Activated naive CD4-positive, alpha-beta T cell treated with anti-CD3 and anti-CD28 coated beads for 36 hours (primary cell): Measurements from ENCODE around the gene LYPD6B. TPM values are rescaled to one million over a fixed set of nuclear protein-coding genes. Genes with fewer than 3 reads are reported as not detected.

Source experiments
- CTCF ChIA-PET: fragments of 350-600 bp; sonication (Branson Sonifier 250); formaldehyde crosslinking; loops from one replicate; lab custom pipeline; 2021; ENCODE audit warnings: antibody characterized with exemption; lab: Charles Lee
- DNase-seq: peaks from one replicate; pipeline ENCODE4 v3.0.0-alpha.2; 2020
- H3K27ac Mint-ChIP-seq: one replicate; pipeline ENCODE4 v1.8.0; 2021; ENCODE audit warnings: mild to moderate bottlenecking, mixed read lengths
- H3K27me3 Mint-ChIP-seq: one replicate; pipeline ENCODE4 v1.8.0; 2021; ENCODE audit warnings: low read depth, mixed read lengths
- H3K36me3 Mint-ChIP-seq: one replicate; pipeline ENCODE4 v1.8.0; 2021; ENCODE audit warnings: low read depth, mixed read lengths
- H3K4me1 Mint-ChIP-seq: one replicate; pipeline ENCODE4 v1.8.0; 2021; ENCODE audit warnings: low read depth, mixed read lengths
- H3K4me3 Mint-ChIP-seq: one replicate; pipeline ENCODE4 v1.8.0; 2021; ENCODE audit warnings: mild to moderate bottlenecking, moderate library complexity, mixed read lengths
- H3K9me3 Mint-ChIP-seq: one replicate; pipeline ENCODE4 v1.8.0; 2021; ENCODE audit warnings: mixed read lengths
- intact Hi-C: fragments of 100-400 bp; cut with micrococcal nuclease; formaldehyde crosslinking; loops from one replicate; pipeline ENCODE4 v1.15.1; 2023
- total RNA-seq, 2 experiments: library from RNA; stranded (reverse); gene quantifications; one replicate each; pipeline ENCODE4 v1.2.3, GENCODE V29; 2021

The LYPD6B gene
- not detected for total RNA-seq

- no peak for DNase-seq
Measured at GRCh38 chr2:149038442-149039212, at the start of gene LYPD6B. TSS of gene LYPD6B (plus strand) at chr2:149038699. CDS start at chr2:149130949, 92,250 bp downstream.

GRCh38 chr2:148989882-148990493 lies 48.5 kb upstream of the LYPD6B start:
- no peak overlapping the region for H3K4me3 Mint-ChIP-seq

More at GRCh38 chr2:149038442-149039212, at the start of gene LYPD6B:
- no peaks in the 10 kb centered on the region for H3K36me3 Mint-ChIP-seq
- H3K9me3 Mint-ChIP-seq: no peaks in the 10 kb centered on the region
- no peak within 1 kb of the TSS for H3K4me3 Mint-ChIP-seq
- H3K4me1 Mint-ChIP-seq: no peaks in the 10 kb centered on the region
- intact Hi-C loops: no loop called here
- no peak within 1 kb of the TSS for H3K27ac Mint-ChIP-seq
- CTCF ChIA-PET: interaction anchor here (1.5 kb wide), 1 partner anchor 21 kb away, joined by 6 read pairs; no protein-coding TSS in a partner anchor
- peaks cover 47% of the 10 kb centered on the region for H3K27me3 Mint-ChIP-seq

GRCh38 chr2:148990968-148991367 lies 47.5 kb upstream of the LYPD6B start:
- Mint-ChIP-seq H3K9me3 (no peaks in the 10 kb centered on the region), H3K4me3 (no peak overlapping the region), H3K36me3 (peaks cover 5% of the 10 kb centered on the region), H3K27me3 (no peaks in the 10 kb centered on the region), H3K4me1 (no peaks in the 10 kb centered on the region), H3K27ac (no peak overlapping the region)
- intact Hi-C loops: loop anchor here (1.0 to 5.0 kb wide), 8 partner anchors 64 to 1054 kb away; partner anchors contain the start of gene EPC2
- no peak for DNase-seq
- CTCF ChIA-PET: interaction anchor here (0.5 to 1.2 kb wide), 3 partner anchors 9 to 482 kb away, joined by 3 to 4 read pairs (median 4); no protein-coding TSS in a partner anchor

More at GRCh38 chr2:148989882-148990493, 48.5 kb upstream of the LYPD6B start:
- intact Hi-C loops: loop anchor here (1.0 to 5.0 kb wide), 8 partner anchors 63 to 1053 kb away; partner anchors contain the start of gene EPC2
- Mint-ChIP-seq H3K36me3 (peaks cover 2% of the 10 kb centered on the region), H3K27me3 (no peaks in the 10 kb centered on the region), H3K9me3 (no peaks in the 10 kb centered on the region), H3K4me1 (no peaks in the 10 kb centered on the region), H3K27ac (no peak overlapping the region)
- CTCF ChIA-PET: interaction anchor here (0.7 to 1.2 kb wide), 8 partner anchors 8 to 484 kb away, joined by 3 to 4 read pairs (median 3); no protein-coding TSS in a partner anchor
- DNase-seq: peak; percentile 70

GRCh38 chr2:148992448-148992847 lies 46.1 kb upstream of the LYPD6B start:
- intact Hi-C loops: loop anchor here (5.0 kb wide), 2 partner anchors 215 to 470 kb away; no protein-coding TSS in a partner anchor
- no peaks in the 10 kb centered on the region for H3K27me3 Mint-ChIP-seq
- no peak overlapping the region for H3K4me3 Mint-ChIP-seq
- no peak overlapping the region for H3K27ac Mint-ChIP-seq
- peaks cover 5% of the 10 kb centered on the region for H3K36me3 Mint-ChIP-seq
- DNase-seq: no peak
- no peaks in the 10 kb centered on the region for H3K4me1 Mint-ChIP-seq
- no peaks in the 10 kb centered on the region for H3K9me3 Mint-ChIP-seq
- CTCF ChIA-PET: interaction anchor here (0.8 kb wide), 2 partner anchors 25 to 471 kb away, joined by 3 read pairs; no protein-coding TSS in a partner anchor

- H3K27me3 Mint-ChIP-seq: no peaks in the 10 kb centered on the region
- H3K36me3 Mint-ChIP-seq: peaks cover 9% of the 10 kb centered on the region
- no peak for DNase-seq
- CTCF ChIA-PET: interaction anchor here (0.9 to 1.1 kb wide), 2 partner anchors 11 to 23 kb away, joined by 4 read pairs; no protein-coding TSS in a partner anchor
- intact Hi-C loops: loop anchor here (5.0 kb wide), 2 partner anchors 216 to 471 kb away; no protein-coding TSS in a partner anchor
- no peaks in the 10 kb centered on the region for H3K9me3 Mint-ChIP-seq
- no peaks in the 10 kb centered on the region for H3K4me1 Mint-ChIP-seq
- no peak overlapping the region for H3K27ac Mint-ChIP-seq
- H3K4me3 Mint-ChIP-seq: no peak overlapping the region
Measured at GRCh38 chr2:148993351-148993750, 45.1 kb upstream of the LYPD6B start.

- peaks cover 9% of the 10 kb centered on the region for H3K36me3 Mint-ChIP-seq
- no peaks in the 10 kb centered on the region for H3K27me3 Mint-ChIP-seq
- H3K9me3 Mint-ChIP-seq: no peaks in the 10 kb centered on the region
- CTCF ChIA-PET: interaction anchor here (1.1 kb wide), 1 partner anchor 12 kb away, joined by 4 read pairs; no protein-coding TSS in a partner anchor
- H3K4me1 Mint-ChIP-seq: peaks cover under 1% of the 10 kb centered on the region
- no peak overlapping the region for H3K4me3 Mint-ChIP-seq
- no peak overlapping the region for H3K27ac Mint-ChIP-seq
- intact Hi-C loops: loop anchor here (5.0 kb wide), 2 partner anchors 217 to 472 kb away; no protein-coding TSS in a partner anchor
- DNase-seq: no peak
Measured at GRCh38 chr2:148994341-148994740, 44.2 kb upstream of the LYPD6B start.

GRCh38 chr2:148996805-148997204 lies 41.7 kb upstream of the LYPD6B start:
- peaks cover 17% of the 10 kb centered on the region for H3K4me1 Mint-ChIP-seq
- H3K36me3 Mint-ChIP-seq: peaks cover 12% of the 10 kb centered on the region
- CTCF ChIA-PET: no interaction called here
- no peaks in the 10 kb centered on the region for H3K9me3 Mint-ChIP-seq
- H3K27ac Mint-ChIP-seq: no peak overlapping the region
- intact Hi-C loops: no loop called here
- no peaks in the 10 kb centered on the region for H3K27me3 Mint-ChIP-seq
- no peak for DNase-seq
- H3K4me3 Mint-ChIP-seq: no peak overlapping the region

- H3K27me3 Mint-ChIP-seq: no peaks in the 10 kb centered on the region
- peaks cover 17% of the 10 kb centered on the region for H3K4me1 Mint-ChIP-seq
- no peaks in the 10 kb centered on the region for H3K9me3 Mint-ChIP-seq
- intact Hi-C loops: no loop called here
- peaks cover 18% of the 10 kb centered on the region for H3K36me3 Mint-ChIP-seq
- no peak overlapping the region for H3K4me3 Mint-ChIP-seq
- CTCF ChIA-PET: no interaction called here
- DNase-seq: no peak
- no peak overlapping the region for H3K27ac Mint-ChIP-seq
Measured at GRCh38 chr2:148998165-148998830, 40.2 kb upstream of the LYPD6B start.

GRCh38 chr2:148998831-148999200 lies 39.7 kb upstream of the LYPD6B start:
- CTCF ChIA-PET: no interaction called here
- intact Hi-C loops: no loop called here
- Mint-ChIP-seq H3K4me3 (no peak overlapping the region), H3K36me3 (peaks cover 18% of the 10 kb centered on the region), H3K27me3 (no peaks in the 10 kb centered on the region), H3K9me3 (no peaks in the 10 kb centered on the region), H3K27ac (no peak overlapping the region), H3K4me1 (peaks cover 17% of the 10 kb centered on the region)
- no peak for DNase-seq

- no peaks in the 10 kb centered on the region for H3K9me3 Mint-ChIP-seq
- H3K27ac Mint-ChIP-seq: no peak overlapping the region
- peaks cover 17% of the 10 kb centered on the region for H3K4me1 Mint-ChIP-seq
- no peak for DNase-seq
- peaks cover 18% of the 10 kb centered on the region for H3K36me3 Mint-ChIP-seq
- H3K27me3 Mint-ChIP-seq: no peaks in the 10 kb centered on the region
- CTCF ChIA-PET: interaction anchor here (0.6 to 2.8 kb wide), 3 partner anchors 10 to 34 kb away, joined by 3 to 16 read pairs (median 4); no protein-coding TSS in a partner anchor
- intact Hi-C loops: no loop called here
- no peak overlapping the region for H3K4me3 Mint-ChIP-seq
Measured at GRCh38 chr2:148999451-148999921, 39.0 kb upstream of the LYPD6B start.

- CTCF ChIA-PET: interaction anchor here (0.6 to 2.8 kb wide), 3 partner anchors 10 to 33 kb away, joined by 3 to 16 read pairs (median 4); no protein-coding TSS in a partner anchor
- intact Hi-C loops: no loop called here
- Mint-ChIP-seq H3K36me3 (peaks cover 13% of the 10 kb centered on the region), H3K27me3 (no peaks in the 10 kb centered on the region), H3K4me1 (peaks cover 17% of the 10 kb centered on the region), H3K9me3 (no peaks in the 10 kb centered on the region), H3K4me3 (no peak overlapping the region), H3K27ac (no peak overlapping the region)
- DNase-seq: no peak
Measured at GRCh38 chr2:149000158-149000938, 38.2 kb upstream of the LYPD6B start.
